Smooth muscle cell (in vitro differentiated cells): Measurements from ENCODE around the gene FATE1. TPM values are rescaled to one million over a fixed set of nuclear protein-coding genes. Genes with fewer than 3 reads are reported as not detected.
"Not testable (repeated sequence)": the region's sequence is repeated elsewhere in the genome, so short reads cannot be mapped to it uniquely, and the experiment has no call there.

Experiments
- DNase-seq: peaks from one replicate; lab custom pipeline; 2025; ENCODE audit not compliant: unreplicated experiment; lab: John Stamatoyannopoulos, UW
- H2AFZ ChIP-seq: fragments of 200-600 bp; sonication (generic); 2 replicates; pipeline ENCODE4 v1.6.0; 2016; ENCODE audit warnings: antibody characterized with exemption, low read depth, mild to moderate bottlenecking
- H3F3A ChIP-seq: fragments of 200-600 bp; sonication (generic); 2 replicates; pipeline ENCODE4 v1.6.0; 2017; ENCODE audit warnings: antibody characterized with exemption, low read depth
- H3K27ac ChIP-seq: fragments of 200-600 bp; sonication (generic); 2 replicates; pipeline ENCODE4 v1.5.1; 2016; ENCODE audit warnings: low read depth, mild to moderate bottlenecking
- H3K27me3 ChIP-seq: fragments of 200-600 bp; sonication (generic); 2 replicates; pipeline ENCODE4 v1.6.1; 2016; ENCODE audit warnings: low read depth, mild to moderate bottlenecking
- H3K36me3 ChIP-seq: fragments of 200-600 bp; sonication (generic); 2 replicates; pipeline ENCODE4 v1.5.1; 2016; ENCODE audit warnings: low read depth
- H3K4me1 ChIP-seq: fragments of 200-600 bp; sonication (generic); 2 replicates; pipeline ENCODE4 v1.5.1; 2016; ENCODE audit warnings: low read depth
- H3K4me2 ChIP-seq: fragments of 200-600 bp; sonication (generic); 2 replicates; pipeline ENCODE4 v1.6.0; 2016; ENCODE audit warnings: mild to moderate bottlenecking
- H3K4me3 ChIP-seq: fragments of 200-600 bp; sonication (generic); 2 replicates; pipeline ENCODE4 v1.5.1; 2016; ENCODE audit warnings: mild to moderate bottlenecking
- H3K79me2 ChIP-seq: fragments of 200-600 bp; sonication (generic); 2 replicates; pipeline ENCODE4 v1.6.0; 2016; ENCODE audit warnings: low read depth, mild to moderate bottlenecking
- H3K9ac ChIP-seq: fragments of 200-600 bp; sonication (generic); 2 replicates; pipeline ENCODE4 v1.6.0; 2016; ENCODE audit warnings: low read depth
- H3K9me3 ChIP-seq: fragments of 200-600 bp; sonication (generic); replicated peaks from 2 replicates; pipeline ENCODE4 v1.5.1; 2016; ENCODE audit warnings: low read depth
- H4K20me1 ChIP-seq: fragments of 200-600 bp; sonication (generic); 2 replicates; pipeline ENCODE4 v1.6.0; 2016; ENCODE audit warnings: low read depth
- WGBS: methylation state at CpG from one replicate; pipeline ENCODE4 v1.1.7; 2016; ENCODE audit warnings: low lambda C conversion rate; 5-methylcytosine and 5-hydroxymethylcytosine counted together
- polyA plus RNA-seq: library from polyadenylated mRNA; unstranded; fragments of >200 nt; fragmentation: Nextera tagmentation; extraction: Ambion mirVana; gene quantifications from 2 replicates; pipeline ENCODE4 v1.2.1, GENCODE V29; 2016
- total RNA-seq: library from RNA; depleted of rRNA; stranded (reverse); fragments of >200 nt; gene quantifications from 2 replicates; pipeline ENCODE4 v1.2.3, GENCODE V29; 2014
- TF ChIP-seq, protein P1 (sequence below): fragments of 200-600 bp; sonication (generic); IDR thresholded peaks from 2 replicates; pipeline ENCODE4 v1.5.1; 2017; ENCODE audit warnings: borderline replicate concordance, mild to moderate bottlenecking, antibody characterized with exemption; ENCODE audit not compliant: insufficient read depth, poor library complexity, severe bottlenecking

Gene FATE1
- total and polyA plus RNA-seq, 2 experiments from 2014 or later, result not detected

- Histone ChIP-seq H3K27ac (no peak overlapping the region), H3K9ac (no peak overlapping the region), H3K4me3 (no peak overlapping the region), H3K4me2 (no peak overlapping the region), H3K27me3 (peaks cover 6% of the 10 kb centered on the region), H4K20me1 (no peaks in the 10 kb centered on the region), H3K36me3 (no peaks in the 10 kb centered on the region), H3K9me3 (no peaks in the 10 kb centered on the region), H2AFZ (no peak overlapping the region), H3F3A (no peaks in the 10 kb centered on the region), H3K79me2 (no peaks in the 10 kb centered on the region), H3K4me1 (no peaks in the 10 kb centered on the region)
- TF ChIP-seq, protein P1, sequence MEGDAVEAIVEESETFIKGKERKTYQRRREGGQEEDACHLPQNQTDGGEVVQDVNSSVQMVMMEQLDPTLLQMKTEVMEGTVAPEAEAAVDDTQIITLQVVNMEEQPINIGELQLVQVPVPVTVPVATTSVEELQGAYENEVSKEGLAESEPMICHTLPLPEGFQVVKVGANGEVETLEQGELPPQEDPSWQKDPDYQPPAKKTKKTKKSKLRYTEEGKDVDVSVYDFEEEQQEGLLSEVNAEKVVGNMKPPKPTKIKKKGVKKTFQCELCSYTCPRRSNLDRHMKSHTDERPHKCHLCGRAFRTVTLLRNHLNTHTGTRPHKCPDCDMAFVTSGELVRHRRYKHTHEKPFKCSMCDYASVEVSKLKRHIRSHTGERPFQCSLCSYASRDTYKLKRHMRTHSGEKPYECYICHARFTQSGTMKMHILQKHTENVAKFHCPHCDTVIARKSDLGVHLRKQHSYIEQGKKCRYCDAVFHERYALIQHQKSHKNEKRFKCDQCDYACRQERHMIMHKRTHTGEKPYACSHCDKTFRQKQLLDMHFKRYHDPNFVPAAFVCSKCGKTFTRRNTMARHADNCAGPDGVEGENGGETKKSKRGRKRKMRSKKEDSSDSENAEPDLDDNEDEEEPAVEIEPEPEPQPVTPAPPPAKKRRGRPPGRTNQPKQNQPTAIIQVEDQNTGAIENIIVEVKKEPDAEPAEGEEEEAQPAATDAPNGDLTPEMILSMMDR, result no peak
- DNase-seq, result no peak
- WGBS, result 78% methylated on average over 12 of the region's 12 CpGs
Observed at GRCh38 chrX:151694121-151694520, 21.7 kb upstream of the FATE1 start.

DNA sequence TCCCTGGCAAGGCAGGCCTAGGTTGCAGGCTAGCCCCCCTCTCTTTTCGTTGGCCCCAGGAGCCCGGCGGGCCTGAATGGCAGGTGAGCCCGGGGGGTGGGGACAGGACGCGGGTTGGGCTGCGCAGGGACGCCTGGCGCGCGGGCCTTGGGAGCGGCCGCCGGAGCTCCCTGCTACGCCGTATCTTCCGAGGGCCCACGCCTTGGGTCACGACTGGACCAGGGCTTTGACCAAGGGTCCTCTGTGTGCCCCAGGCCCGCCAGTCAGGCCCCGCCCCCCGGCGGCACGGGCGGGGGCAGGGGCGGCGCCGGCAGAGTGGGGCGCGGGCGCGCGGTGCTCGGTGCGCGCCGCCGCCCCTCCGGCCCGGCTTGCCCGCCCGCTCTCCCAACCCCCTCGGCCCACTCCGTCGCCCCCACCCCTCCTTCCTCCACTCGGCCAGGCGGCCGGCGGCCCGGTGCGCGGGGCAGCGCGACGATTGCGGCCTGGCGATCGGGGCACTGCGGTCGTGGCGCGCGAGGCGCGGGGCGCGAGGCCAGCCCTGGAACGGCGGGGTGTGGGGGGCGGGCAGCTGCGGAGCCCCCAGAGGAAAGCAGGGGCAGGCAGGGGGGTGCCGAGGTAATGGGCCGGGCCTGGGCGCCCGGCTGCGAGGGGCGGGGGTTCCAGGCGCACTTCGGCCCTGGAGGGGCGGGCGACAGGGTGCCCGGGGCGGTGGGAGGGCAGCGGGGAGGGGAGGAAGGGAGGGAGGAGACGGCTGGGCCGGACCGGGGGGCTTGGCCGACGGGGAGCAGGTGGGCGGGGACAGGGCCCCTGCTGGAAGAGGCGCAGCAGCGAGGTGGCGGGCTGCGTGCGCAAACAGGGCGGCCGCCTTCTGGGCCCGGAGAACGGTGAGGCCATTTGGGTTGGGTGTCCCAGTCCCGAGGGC lies 20.9 kb upstream of the FATE1 start, which contains the start of gene PRRG3:
Gene PRRG3, plus strand, starts transcription at position 798 of the 922 bp plus-strand sequence. CDS start 3,357 bp downstream, outside the sequence.
- H3F3A ChIP-seq, result no peaks in the 10 kb centered on the region
- H3K27ac ChIP-seq, result no peak within 1 kb of the TSS
- peaks cover 6% of the 10 kb centered on the region for H3K27me3 ChIP-seq
- H3K4me2 ChIP-seq, result peak within 1 kb of the TSS; percentile 15
- no peak for DNase-seq
- no peaks in the 10 kb centered on the region for H3K79me2 ChIP-seq
- no peaks in the 10 kb centered on the region for H4K20me1 ChIP-seq
- H3K36me3 ChIP-seq, result no peaks in the 10 kb centered on the region
- peak within 1 kb of the TSS; percentile 24 for H3K4me3 ChIP-seq
- 62% methylated on average over 20 of the region's 100 CpGs for WGBS
- no peaks in the 10 kb centered on the region for H3K9me3 ChIP-seq
- TF ChIP-seq, protein P1, result no peak
- no peak within 1 kb of the TSS for H2AFZ ChIP-seq
- H3K9ac ChIP-seq, result no peak within 1 kb of the TSS
- H3K4me1 ChIP-seq, result no peaks in the 10 kb centered on the region

DNA sequence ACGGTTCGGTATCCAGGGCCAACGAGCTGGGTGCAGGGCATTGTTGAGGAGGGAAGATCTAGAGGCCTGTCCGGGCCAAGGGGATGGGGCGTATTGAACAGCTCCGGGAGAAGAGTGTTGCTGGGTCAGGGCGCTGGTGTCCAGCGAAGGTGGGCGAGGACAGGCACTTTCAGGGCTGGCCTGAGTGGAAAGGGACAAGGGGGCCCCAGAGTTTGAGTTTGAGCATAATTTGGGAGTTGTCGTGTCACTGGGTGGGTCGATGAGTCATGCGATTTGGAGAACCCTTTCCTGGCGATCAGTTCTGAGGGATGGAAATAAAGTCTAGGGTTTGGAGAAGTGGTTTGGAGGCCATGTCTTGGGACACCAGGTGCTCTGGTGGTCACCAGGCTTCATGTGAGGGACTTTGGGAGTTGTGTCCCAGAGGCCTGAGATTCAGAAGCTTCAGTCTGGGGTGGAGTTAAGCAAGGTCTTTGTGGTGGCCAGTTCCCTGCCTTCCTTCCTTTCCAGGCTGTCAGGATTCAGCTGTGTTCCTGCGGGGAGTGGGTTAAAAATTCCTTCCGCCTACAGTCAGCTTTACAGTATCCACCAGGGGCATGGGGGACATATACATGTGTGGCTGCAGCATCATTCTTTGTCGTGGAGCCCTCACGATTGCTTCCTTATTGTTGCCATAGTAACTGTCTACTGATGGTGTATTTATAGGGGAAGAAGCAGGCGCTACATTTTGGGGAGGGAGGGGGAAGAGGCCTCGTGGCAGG lies 20.1 kb upstream of the FATE1 start:
- Histone ChIP-seq H3K4me3 (peak overlapping the region; percentile 24), H2AFZ (no peak overlapping the region), H4K20me1 (no peaks in the 10 kb centered on the region), H3K36me3 (no peaks in the 10 kb centered on the region), H3K79me2 (no peaks in the 10 kb centered on the region), H3F3A (no peaks in the 10 kb centered on the region), H3K27ac (no peak overlapping the region), H3K27me3 (peaks cover 6% of the 10 kb centered on the region), H3K4me1 (no peaks in the 10 kb centered on the region), H3K4me2 (peak overlapping the region; percentile 15), H3K9ac (no peak overlapping the region), H3K9me3 (no peaks in the 10 kb centered on the region)
- TF ChIP-seq, protein P1, result no peak
- no peak for DNase-seq
- 58% methylated on average over 19 of the region's 19 CpGs for WGBS

GRCh38 chrX:151697082-151697481 lies 18.8 kb upstream of the FATE1 start:
- not testable (repeated sequence) for DNase-seq, H3F3A ChIP-seq, H3K79me2 ChIP-seq, H3K9me3 ChIP-seq, H4K20me1 ChIP-seq, H3K4me1 ChIP-seq, H3K4me3 ChIP-seq, H3K27me3 ChIP-seq, H3K9ac ChIP-seq, H3K36me3 ChIP-seq, H2AFZ ChIP-seq
- Histone ChIP-seq H3K4me2 (peak overlapping the region; percentile 65), H3K27ac (peak overlapping the region; percentile 56)
- WGBS, result 83% methylated on average over 8 of the region's 8 CpGs
